GM23338 (cell line): Measurements from ENCODE around the gene KANK4. TPM values are rescaled to one million over a fixed set of nuclear protein-coding genes. Genes with fewer than 3 reads are reported as not detected.

Experiments
- ATAC-seq: fragments of 200-7000 bp; cut with Tn5 transposase; 3 replicates; pipeline ENCODE4 v1.9.1; 2020
- DNase-seq: peaks from one replicate; pipeline ENCODE4 v3.0.0-alpha.2; 2015; ENCODE audit warnings: low spot score
- H2AFZ ChIP-seq: fragments of 200-600 bp; sonication (generic); 2 replicates; pipeline ENCODE4 v1.8.0; 2016; ENCODE audit warnings: antibody characterized with exemption, mild to moderate bottlenecking, moderate library complexity
- H3F3A ChIP-seq: fragments of 200-600 bp; sonication (generic); replicated peaks from 2 replicates; pipeline ENCODE4 v1.8.0; 2017; ENCODE audit warnings: antibody characterized with exemption, mixed run types, low read depth
- H3K27ac ChIP-seq: fragments of 200-600 bp; sonication (generic); 2 replicates; pipeline ENCODE4 v1.6.1; 2016; ENCODE audit warnings: low read depth
- H3K27me3 ChIP-seq: fragments of 200-600 bp; sonication (generic); 2 replicates; pipeline ENCODE4 v1.8.0; 2016; ENCODE audit warnings: mild to moderate bottlenecking, mixed run types, moderate library complexity; ENCODE audit not compliant: insufficient read depth
- H3K36me3 ChIP-seq: fragments of 200-600 bp; sonication (generic); 2 replicates; pipeline ENCODE4 v1.8.0; 2016; ENCODE audit warnings: mild to moderate bottlenecking; ENCODE audit not compliant: insufficient read depth
- H3K4me1 ChIP-seq: fragments of 200-600 bp; sonication (generic); 2 replicates; pipeline ENCODE4 v1.8.0; 2016; ENCODE audit warnings: mild to moderate bottlenecking, moderate library complexity; ENCODE audit not compliant: insufficient read depth
- H3K4me2 ChIP-seq: fragments of 200-600 bp; sonication (generic); 2 replicates; pipeline ENCODE4 v1.7.1; 2017; ENCODE audit warnings: mixed run types
- H3K4me3 ChIP-seq: fragments of 200-600 bp; sonication (generic); 2 replicates; pipeline ENCODE4 v1.6.1; 2016; ENCODE audit warnings: mixed run types
- H3K79me2 ChIP-seq: fragments of 200-600 bp; sonication (generic); replicated peaks from 2 replicates; pipeline ENCODE4 v1.8.0; 2017; ENCODE audit warnings: mild to moderate bottlenecking; ENCODE audit not compliant: insufficient read depth
- H3K9me2 ChIP-seq: fragments of 200-600 bp; sonication (generic); 2 replicates; pipeline ENCODE4 v1.8.0; 2017; ENCODE audit not compliant: insufficient read depth
- H4K20me1 ChIP-seq: fragments of 200-600 bp; sonication (generic); replicated peaks from 2 replicates; pipeline ENCODE4 v1.8.0; 2017; ENCODE audit warnings: mild to moderate bottlenecking; ENCODE audit not compliant: insufficient read depth
- H3K27ac Mint-ChIP-seq: 2 replicates; pipeline ENCODE4 v1.8.0; 2020; ENCODE audit warnings: inconsistent platforms, mild to moderate bottlenecking, moderate library complexity, mixed read lengths
- H3K27me3 Mint-ChIP-seq: 3 replicates; pipeline ENCODE4 v1.8.0; 2022; ENCODE audit warnings: low read depth, mild to moderate bottlenecking, moderate library complexity, mixed read lengths, inconsistent platforms; ENCODE audit not compliant: insufficient read depth, poor library complexity
- H3K36me3 Mint-ChIP-seq: 3 replicates; pipeline ENCODE4 v1.8.0; 2021; ENCODE audit warnings: low read depth, mild to moderate bottlenecking, inconsistent platforms, moderate library complexity, mixed read lengths
- H3K4me1 Mint-ChIP-seq: 3 replicates; pipeline ENCODE4 v1.8.0; 2020; ENCODE audit warnings: mild to moderate bottlenecking, inconsistent platforms, mixed read lengths
- H3K4me3 Mint-ChIP-seq: 3 replicates; pipeline ENCODE4 v1.8.0; 2021; ENCODE audit warnings: moderate library complexity, mild to moderate bottlenecking, inconsistent platforms, mixed read lengths
- H3K9me3 Mint-ChIP-seq: 3 replicates; pipeline ENCODE4 v1.8.0; 2020; ENCODE audit warnings: moderate library complexity, mild to moderate bottlenecking, inconsistent platforms, mixed read lengths
- CREB1 ChIP-seq: fragments of 250-450 bp; sonication (Bioruptor Pico); IDR thresholded peaks from 2 replicates; pipeline ENCODE4 v1.5.0; 2020; ENCODE audit warnings: low read depth, mild to moderate bottlenecking, moderate library complexity
- CTCF ChIP-seq, 2 experiments: fragments of 200-600 bp in 1 of 2; sonication (generic) in 1 of 2; conservative IDR thresholded peaks; 2 replicates each; pipeline versions ENCODE4 v1.5.1 to v1.6.1; 2016 to 2017; ENCODE audit warnings: antibody characterized with exemption in 2 of 2, low read depth in 2 of 2, mild to moderate bottlenecking in 2 of 2, moderate library complexity in 1 of 2
- ETS1 ChIP-seq: IDR thresholded peaks from 2 replicates; pipeline ENCODE4 v1.6.1; 2016; ENCODE audit warnings: antibody characterized with exemption
- EZH2 ChIP-seq: fragments of 200-600 bp; sonication (generic); IDR thresholded peaks from one replicate; pipeline ENCODE4 v1.8.0; 2017; ENCODE audit warnings: antibody characterized with exemption, mild to moderate bottlenecking, low read depth; ENCODE audit not compliant: unreplicated experiment
- EZH2phosphoT487 ChIP-seq: fragments of 200-600 bp; sonication (generic); IDR thresholded peaks from one replicate; pipeline ENCODE4 v1.8.1; 2018; ENCODE audit warnings: antibody characterized with exemption; ENCODE audit not compliant: unreplicated experiment
- POLR2AphosphoS5 ChIP-seq: IDR thresholded peaks from 2 replicates; pipeline ENCODE4 v1.6.1; 2016; ENCODE audit warnings: antibody characterized with exemption, low read depth
- REST ChIP-seq: IDR thresholded peaks from one replicate; pipeline ENCODE4 v1.6.1; 2018; ENCODE audit warnings: antibody characterized with exemption; ENCODE audit not compliant: unreplicated experiment
- ZNF114 ChIP-seq: fragments of 250-450 bp; sonication (Bioruptor Pico); IDR thresholded peaks from 2 replicates; pipeline ENCODE4 v1.5.0; 2020; ENCODE audit warnings: mild to moderate bottlenecking, moderate library complexity
- ZNF331 ChIP-seq: fragments of 250-450 bp; sonication (Bioruptor Pico); IDR thresholded peaks from 2 replicates; pipeline ENCODE4 v1.5.0; 2020; ENCODE audit warnings: low read depth, mild to moderate bottlenecking, moderate library complexity
- polyA plus RNA-seq: library from polyadenylated mRNA; unstranded; fragments of >200 nt; fragmentation: Nextera tagmentation; extraction: Ambion mirVana; gene quantifications from 2 replicates; pipeline ENCODE4 v1.2.1, GENCODE V29; 2016
- total RNA-seq: library from RNA; depleted of rRNA; stranded (reverse); fragments of >200 nt; shearing (Covaris generic); gene quantifications from 2 replicates; pipeline ENCODE4 v1.2.3, GENCODE V29; 2014

Gene KANK4
- total and polyA plus RNA-seq, 2 experiments from 2014 or later, result 0.31 to 0.42 TPM

DNA sequence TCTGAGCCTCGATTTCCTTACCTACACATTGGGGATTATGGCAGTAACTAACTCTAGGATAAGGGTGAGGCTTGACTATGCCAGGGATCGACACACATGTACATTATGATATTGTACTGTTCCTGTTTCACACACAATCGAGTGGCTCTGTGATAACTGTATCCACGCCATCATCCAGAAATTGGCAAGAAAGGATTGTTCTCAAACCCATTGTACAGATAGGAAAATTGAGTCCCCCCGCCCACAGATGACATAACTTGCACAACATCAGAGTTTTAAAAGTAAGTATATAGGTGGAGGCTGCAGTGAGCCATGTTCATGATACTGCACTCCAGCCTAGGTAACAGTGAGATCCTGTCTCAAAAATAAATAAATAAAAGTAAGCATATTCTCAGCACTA, 3.8 kb downstream of the KANK4 start (continued):
- TF ChIP-seq CTCF (conservative IDR thresholded peaks at IDR 0.05; ENCODE audit: low read depth in 2 of 2) (no peak), ZNF114 (CRISPR knock-in tag) (no peak), ZNF331 (CRISPR knock-in tag) (no peak), POLR2AphosphoS5 (no peak), CREB1 (CRISPR knock-in tag) (no peak), REST (no peak), EZH2 (no peak), ETS1 (no peak), EZH2phosphoT487 (no peak)

- no peak overlapping the region for H3K4me3 Mint-ChIP-seq
- peaks cover 9% of the 10 kb centered on the region; the same call in 2 of the 3 replicates for H3K4me1 Mint-ChIP-seq
- H3K9me2 ChIP-seq, result peaks cover 8% of the 10 kb centered on the region; the same call in 1 of the 2 replicates
- H3K4me2 ChIP-seq, result no peak overlapping the region
- H3K79me2 ChIP-seq, result no peaks in the 10 kb centered on the region
- H3K27me3 ChIP-seq, result peaks cover 37% of the 10 kb centered on the region
- DNase-seq (no peak), ATAC-seq (no peak)
- H3K9me3 Mint-ChIP-seq, result no peaks in the 10 kb centered on the region; the same call in 2 of the 3 replicates
- peaks cover 30% of the 10 kb centered on the region for H3K27me3 Mint-ChIP-seq
- no peaks in the 10 kb centered on the region for H4K20me1 ChIP-seq
- H2AFZ ChIP-seq, result 0 out of 2 replicates have a peak overlapping the region, but pooled peaks have one; percentile 69
- H3K36me3 Mint-ChIP-seq, result no peaks in the 10 kb centered on the region; the same call in 2 of the 3 replicates
- H3K4me3 ChIP-seq, result no peak overlapping the region
- no peak overlapping the region for H3K27ac ChIP-seq
- H3K27ac Mint-ChIP-seq, result no peak overlapping the region
- no peaks in the 10 kb centered on the region; the same call in 1 of the 2 replicates for H3K4me1 ChIP-seq
- no peaks in the 10 kb centered on the region for H3F3A ChIP-seq
- no peaks in the 10 kb centered on the region for H3K36me3 ChIP-seq
- no peak for TF ChIP-seq REST
These were observed 4.5 kb downstream of the KANK4 start for GRCh38 chr1:62314454-62315350.
